ENCODE data around the gene SPRED3. TPM values are rescaled to one million over a fixed set of nuclear protein-coding genes. Genes with fewer than 3 reads are reported as not detected.

The SPRED3 gene
- total RNA-seq, 1 experiment from 2014 or later: 7.2 TPM

GRCh38 chr19:38383184-38383583, 5.3 kb upstream of the SPRED3 start:
- no peak overlapping the region for H3K27ac Mint-ChIP-seq
- ChIA-PET POLR2A (no interaction called here), CTCF (no interaction called here)
- peaks cover 3% of the 10 kb centered on the region; the same call in 1 of the 2 replicates for H3K27me3 Mint-ChIP-seq (ENCODE audit: low read depth)
- TF ChIP-seq SP1 (CRISPR knock-in tag; conservative IDR thresholded peaks at IDR 0.05) (no peak), ATF1 (CRISPR knock-in tag; IDR thresholded peaks at IDR 0.05) (no peak), ZNF512 (CRISPR knock-in tag; IDR thresholded peaks at IDR 0.05; ENCODE audit: borderline replicate concordance) (no peak)
- H3K36me3 Mint-ChIP-seq: peaks cover 34% of the 10 kb centered on the region
- ATAC-seq: no peak
- no peak overlapping the region for H3K4me3 Mint-ChIP-seq
- H3K9me3 Mint-ChIP-seq: no peaks in the 10 kb centered on the region
- DNase-seq (ENCODE audit: low spot score): no peak
- H3K4me1 Mint-ChIP-seq: peaks cover 12% of the 10 kb centered on the region

GRCh38 chr19:38383743-38384142, 4.8 kb upstream of the SPRED3 start:
- no peak overlapping the region for H3K27ac Mint-ChIP-seq
- peaks cover 34% of the 10 kb centered on the region for H3K36me3 Mint-ChIP-seq
- ATAC-seq (no peak), DNase-seq (ENCODE audit: low spot score) (no peak)
- peaks cover 12% of the 10 kb centered on the region for H3K4me1 Mint-ChIP-seq
- POLR2A ChIA-PET: interaction anchor here (0.6 kb wide), 1 partner anchor 19 kb away, joined by 3 read pairs; the partner anchor contains the start of gene FAM98C
- CTCF ChIA-PET: interaction anchor here (0.6 to 5.4 kb wide), 17 partner anchors 9 to 241 kb away, joined by 3 to 94 read pairs (median 6); partner anchors contain the start of genes FAM98C, KCNK6 and PSMD8
- H3K9me3 Mint-ChIP-seq: no peaks in the 10 kb centered on the region
- TF ChIP-seq GRHL2 (CRISPR knock-in tag; IDR thresholded peaks at IDR 0.05; ENCODE audit: insufficient replicate concordance, severe bottlenecking): no peak
- no peak for TF ChIP-seq GTF2I (CRISPR knock-in tag; conservative IDR thresholded peaks at IDR 0.05)
- TF ChIP-seq CBFB (CRISPR knock-in tag; IDR thresholded peaks at IDR 0.05; ENCODE audit: low read depth): no peak
- no peak for TF ChIP-seq CREM (CRISPR knock-in tag; IDR thresholded peaks at IDR 0.05)
- TF ChIP-seq ETV6 (CRISPR knock-in tag; IDR thresholded peaks at IDR 0.05): no peak
- TF ChIP-seq MYBL2 (CRISPR knock-in tag; IDR thresholded peaks at IDR 0.05): no peak
- no peak for TF ChIP-seq TEAD1 (CRISPR knock-in tag; IDR thresholded peaks at IDR 0.05)
- TF ChIP-seq CDX4 (CRISPR knock-in tag; IDR thresholded peaks at IDR 0.05; ENCODE audit: borderline replicate concordance): no peak
- no peak for TF ChIP-seq ZNF317 (CRISPR knock-in tag; IDR thresholded peaks at IDR 0.05; ENCODE audit: borderline replicate concordance, low read depth)
- TF ChIP-seq ZMAT4 (CRISPR knock-in tag; IDR thresholded peaks at IDR 0.05): no peak
- no peak for TF ChIP-seq ATF6 (CRISPR knock-in tag; IDR thresholded peaks at IDR 0.05)
- no peak for TF ChIP-seq RELA (CRISPR knock-in tag; IDR thresholded peaks at IDR 0.05; ENCODE audit: borderline replicate concordance)
- TF ChIP-seq USF1 (CRISPR knock-in tag; IDR thresholded peaks at IDR 0.05): no peak
- TF ChIP-seq MAX (CRISPR knock-in tag; IDR thresholded peaks at IDR 0.05): no peak
- TF ChIP-seq ZBTB21 (CRISPR knock-in tag; IDR thresholded peaks at IDR 0.05; ENCODE audit: borderline replicate concordance): no peak
- TF ChIP-seq SP1 (CRISPR knock-in tag; conservative IDR thresholded peaks at IDR 0.05): no peak
- TF ChIP-seq ZBTB43 (CRISPR knock-in tag; IDR thresholded peaks at IDR 0.05): no peak
- H3K27me3 Mint-ChIP-seq (ENCODE audit: low read depth): peaks cover 3% of the 10 kb centered on the region; the same call in 1 of the 2 replicates
- no peak overlapping the region for H3K4me3 Mint-ChIP-seq

All from WTC11 (cell line).